GM12878 (cell line): ENCODE data around the gene CILP. TPM values are rescaled to one million over a fixed set of nuclear protein-coding genes. Genes with fewer than 3 reads are reported as not detected.

Experiments
- ATAC-seq: fragments of 200-7000 bp; cut with Tn5 transposase; 3 replicates; pipeline ENCODE4 v1.9.1; 2020; ENCODE audit warnings: mild to moderate bottlenecking, moderate library complexity
- BruUV-seq: library from RNA; stranded (reverse); fragments of 400-500 nt; replicated peaks from 2 replicates; lab custom pipeline; 2021; lab: Mats Ljungman, UMichigan
- CTCF ChIA-PET: fragments of 300-600 bp; sonication (Branson Sonifier 250); formaldehyde crosslinking; extraction: SDS; loops from one replicate; lab custom pipeline; 2021; ENCODE audit warnings: inconsistent platforms; lab: Yijun Ruan, JAX
- POLR2A ChIA-PET: fragments of 350-600 bp; formaldehyde crosslinking; extraction: SDS; loops from one replicate; lab custom pipeline; 2021; ENCODE audit warnings: inconsistent platforms; lab: Charles Lee
- RAD21 ChIA-PET: fragments of 300-600 bp; sonication (Branson Sonifier 250); formaldehyde crosslinking; loops from one replicate; lab custom pipeline; 2023; ENCODE audit warnings: antibody characterized with exemption; ENCODE audit not compliant: unreplicated experiment; lab: Charles Lee
- SMC1A ChIA-PET: fragments of 300-600 bp; sonication (Branson Sonifier 250); formaldehyde crosslinking; loops from one replicate; lab custom pipeline; 2023; ENCODE audit not compliant: unreplicated experiment, uncharacterized antibody; lab: Charles Lee
- DNase-seq: peaks from one replicate; pipeline ENCODE4 v3.0.0-alpha.2; 2011; ENCODE audit warnings: low read depth, low spot score
- FAIRE-seq: peaks from 3 replicates; lab custom pipeline; 2011; peaks lifted over from hg19 to GRCh38; lab: Jason Lieb, UNC
- H2AFZ ChIP-seq: 2 replicates; pipeline ENCODE4 v1.6.0; 2011; ENCODE audit warnings: low read depth, low read length, control low read depth; ENCODE audit not compliant: control insufficient read depth
- H3K27ac ChIP-seq: 2 replicates; pipeline ENCODE4 v1.5.1; 2011; ENCODE audit warnings: control low read depth; ENCODE audit not compliant: control insufficient read depth, insufficient read depth
- H3K27me3 ChIP-seq, 2 experiments: replicated peaks in 1 of 2; 2 replicates each; pipeline versions ENCODE4 v1.6.0 to v1.6.1; 2011; ENCODE audit warnings: low read length in 1 of 2; ENCODE audit not compliant: control insufficient read depth in 2 of 2, insufficient read depth in 2 of 2
- H3K36me3 ChIP-seq, 2 experiments: 2 replicates each; pipeline ENCODE4 v1.5.1; 2011; ENCODE audit warnings: low read length in 1 of 2; ENCODE audit not compliant: control insufficient read depth in 2 of 2, insufficient read depth in 2 of 2
- H3K4me1 ChIP-seq: 2 replicates; pipeline ENCODE4 v1.6.1; 2011; ENCODE audit warnings: mild to moderate bottlenecking, low read length, moderate library complexity, mixed read lengths; ENCODE audit not compliant: control insufficient read depth, insufficient read depth
- H3K4me2 ChIP-seq: 2 replicates; pipeline ENCODE4 v1.6.0; 2011; ENCODE audit warnings: control low read depth; ENCODE audit not compliant: control insufficient read depth, insufficient read depth
- H3K4me3 ChIP-seq: fragments of 200-600 bp; sonication (generic); 2 replicates; pipeline ENCODE4 v1.5.1; 2016
- H3K79me2 ChIP-seq: 2 replicates; pipeline ENCODE4 v1.6.0; 2011; ENCODE audit warnings: low read length; ENCODE audit not compliant: control insufficient read depth, insufficient read depth
- H3K9ac ChIP-seq: 2 replicates; pipeline ENCODE4 v1.8.0; 2011; ENCODE audit warnings: low read length, control low read depth, mixed read lengths; ENCODE audit not compliant: control insufficient read depth, insufficient read depth
- H3K9me3 ChIP-seq: replicated peaks from 3 replicates; pipeline ENCODE4 v1.5.1; 2011; ENCODE audit warnings: mild to moderate bottlenecking, low read length; ENCODE audit not compliant: control insufficient read depth, insufficient read depth
- H4K20me1 ChIP-seq: 2 replicates; pipeline ENCODE4 v1.6.0; 2011; ENCODE audit not compliant: control insufficient read depth, insufficient read depth
- ETV6 ChIP-seq, 2 experiments: fragments of 450-650 bp in 1 of 2; IDR thresholded peaks in 1 of 2; conservative IDR thresholded peaks in 1 of 2; 2 replicates each; pipeline ENCODE4 v1.6.1; 2014; ENCODE audit warnings: antibody characterized with exemption in 1 of 2, borderline replicate concordance in 1 of 2, low read depth in 1 of 2, mild to moderate bottlenecking in 1 of 2, moderate library complexity in 1 of 2
- FOS ChIP-seq: IDR thresholded peaks from 3 replicates; pipeline ENCODE4 v1.6.1; 2011; ENCODE audit warnings: borderline replicate concordance; ENCODE audit not compliant: insufficient read length; ENCODE audit errors: extremely low read depth
- MYB ChIP-seq: fragments of 150-350 bp; IDR thresholded peaks from 2 replicates; pipeline ENCODE4 v1.6.1; 2014; ENCODE audit warnings: mild to moderate bottlenecking, low read depth, low read length, borderline replicate concordance
- NFYB ChIP-seq: IDR thresholded peaks from 2 replicates; pipeline ENCODE4 v1.6.1; 2011; ENCODE audit warnings: low read depth, mild to moderate bottlenecking, low read length, improper control_type of control experiment, moderate library complexity; ENCODE audit not compliant: insufficient read depth
- NRF1 ChIP-seq: conservative IDR thresholded peaks from 2 replicates; pipeline ENCODE4 v1.6.1; 2011; ENCODE audit warnings: mild to moderate bottlenecking, low read depth, low read length, improper control_type of control experiment
- POU2F2 ChIP-seq: IDR thresholded peaks from 3 replicates; pipeline ENCODE4 v1.6.1; 2011; ENCODE audit warnings: low read depth, mild to moderate bottlenecking, low read length, borderline replicate concordance
- RAD51 ChIP-seq: fragments of 450-650 bp; IDR thresholded peaks from 2 replicates; pipeline ENCODE4 v1.6.1; 2016; ENCODE audit warnings: moderate library complexity, mild to moderate bottlenecking, inconsistent platforms
- RELB ChIP-seq: fragments of 450-650 bp; IDR thresholded peaks from 2 replicates; pipeline ENCODE4 v1.6.1; 2017; ENCODE audit warnings: low read depth, mild to moderate bottlenecking, moderate library complexity
- SMARCA5 ChIP-seq: fragments of 450-650 bp; IDR thresholded peaks from 2 replicates; pipeline ENCODE4 v1.6.1; 2017; ENCODE audit warnings: mild to moderate bottlenecking
- ZNF592 ChIP-seq: fragments of 450-650 bp; IDR thresholded peaks from 2 replicates; pipeline ENCODE4 v1.6.1; 2017; ENCODE audit warnings: mild to moderate bottlenecking, moderate library complexity
- WGBS: methylation state at CpG from one replicate; pipeline ENCODE4 v1.1.6; 2016; ENCODE audit warnings: low lambda C conversion rate; ENCODE audit not compliant: insufficient replicate concordance, insufficient coverage; ENCODE audit errors: missing lambda C conversion rate; 5-methylcytosine and 5-hydroxymethylcytosine counted together
- in situ Hi-C: fragments of 300-500 bp; cut with MboI; formaldehyde crosslinking; loops from 9 replicates; pipeline ENCODE4 v1.14.3; 2018; ENCODE audit warnings: mixed read lengths
- intact Hi-C: fragments of 100-400 bp; cut with micrococcal nuclease; formaldehyde crosslinking; loops from one replicate; pipeline ENCODE4 v1.14.2; 2022; ENCODE audit not compliant: unreplicated experiment
- polyA plus RNA-seq, 11 experiments: library from polyadenylated mRNA; depleted of rRNA in 4 of 11; unstranded in 6 of 11; stranded (reverse) in 5 of 11; fragments of >200 nt; fragmentation: Nextera tagmentation in 4 of 11; fragmentation: Illumina TruSeq in 1 of 11; extraction: Ambion mirVana in 4 of 11; extraction: Trizol in 1 of 11; gene quantifications; 1 replicate in 1 of 11; 2 replicates in 10 of 11; pipeline versions ENCODE4 v1.2.1 to v1.2.3, GENCODE V29; 2011 to 2016; ENCODE audit warnings: inconsistent platforms in 2 of 11, missing spikeins in 2 of 11, low read depth in 1 of 11
- total RNA-seq, 4 experiments: library from RNA; depleted of rRNA in 3 of 4; stranded (reverse); fragments of >200 nt in 3 of 4; fragmentation: Illumina TruSeq in 1 of 4; extraction: Trizol in 1 of 4; gene quantifications; 2 replicates each; pipeline versions ENCODE4 v1.2.1 to v1.2.3, GENCODE V29; 2013 to 2021

CILP gene
- total and polyA plus RNA-seq, 10 of the 15 experiments (the other 5 are each of a cell fraction or from before 2014, with no cell fraction given): 0.03 to 0.06 (median 0.04) TPM; not detected in 4

- RAD21 ChIA-PET: no interaction called here
- TF ChIP-seq NRF1 (no peak), SMARCA5 (no peak), RAD51 (no peak), FOS (no peak), MYB (no peak), NFYB (no peak)
- TF ChIP-seq, all 136 proteins: peak for 0
- H3K36me3 ChIP-seq: peaks cover 4 to 20% of the 10 kb centered on the region in 2 experiments; a peak in 3 of 4 replicates
- no peak for ATAC-seq
- in situ Hi-C loops: no loop called here
- H3K27me3 ChIP-seq: no peaks in the 10 kb centered on the region
- FAIRE-seq: no peak
- H3K4me1 ChIP-seq: no peaks in the 10 kb centered on the region
- intact Hi-C loops: no loop called here
- no TSS peak for BruUV-seq
- H3K4me3 ChIP-seq: no peak overlapping the region
- WGBS: 98% methylated on average over 2 of the region's 2 CpGs
- H3K4me2 ChIP-seq: no peak overlapping the region
- H3K9me3 ChIP-seq: no peaks in the 10 kb centered on the region
- ChIA-PET POLR2A (interaction anchor here (0.6 kb wide), 1 partner anchor 384 kb away, joined by 3 read pairs; no protein-coding TSS in a partner anchor), SMC1A (interaction anchor here (1.7 kb wide), 1 partner anchor 13 kb away, joined by 5 read pairs; no protein-coding TSS in a partner anchor), CTCF (interaction anchor here (1.2 kb wide), 1 partner anchor 120 kb away, joined by 4 read pairs; no protein-coding TSS in a partner anchor)
- DNase-seq: no peak
- H3K9ac ChIP-seq: no peak overlapping the region
- H2AFZ ChIP-seq: no peak overlapping the region
- no peak overlapping the region for H3K27ac ChIP-seq
- no peaks in the 10 kb centered on the region for H3K79me2 ChIP-seq
- no peaks in the 10 kb centered on the region for H4K20me1 ChIP-seq
These were observed 45.4 kb downstream of the CILP start for GRCh38 chr15:65165875-65166274.

GRCh38 chr15:65164139-65164538 lies 47.1 kb downstream of the CILP start:
- DNase-seq: no peak
- no peaks in the 10 kb centered on the region for H4K20me1 ChIP-seq
- no peak overlapping the region for H2AFZ ChIP-seq
- RAD21 ChIA-PET: no interaction called here
- H3K27ac ChIP-seq: no peak overlapping the region
- ATAC-seq: no peak
- no peak overlapping the region for H3K4me2 ChIP-seq
- no peaks in the 10 kb centered on the region for H3K27me3 ChIP-seq
- CTCF ChIA-PET: interaction anchor here (0.9 to 1.0 kb wide), 2 partner anchors 10 to 15 kb away, joined by 3 to 4 read pairs; no protein-coding TSS in a partner anchor
- no TSS peak for BruUV-seq
- intact Hi-C loops (no loop called here), in situ Hi-C loops (no loop called here)
- no peaks in the 10 kb centered on the region for H3K79me2 ChIP-seq
- WGBS: 0% methylated on average over 1 of the region's 1 CpG
- H3K9me3 ChIP-seq: no peaks in the 10 kb centered on the region
- no peak overlapping the region for H3K4me3 ChIP-seq
- no peak overlapping the region for H3K9ac ChIP-seq
- no peaks in the 10 kb centered on the region for H3K4me1 ChIP-seq
- POLR2A ChIA-PET: no interaction called here
- H3K36me3 ChIP-seq: peaks cover 4 to 12% of the 10 kb centered on the region in 2 experiments; a peak in 3 of 4 replicates
- FAIRE-seq: no peak
- SMC1A ChIA-PET: interaction anchor here (1.8 kb wide), 1 partner anchor 18 kb away, joined by 4 read pairs; no protein-coding TSS in a partner anchor
- TF ChIP-seq ZNF592: no peak
- no peak for TF ChIP-seq POU2F2
- TF ChIP-seq RAD51: no peak
- TF ChIP-seq ETV6 (conservative IDR thresholded peaks at IDR 0.05 in 1 of 2, IDR thresholded peaks at IDR 0.05 in 1 of 2; ENCODE audit: borderline replicate concordance in 1 of 2, low read depth in 1 of 2): no peak
- no peak for TF ChIP-seq RELB
